ENCODE measurements around the gene RTN4.
"Not testable (repeated sequence)": the region's sequence is repeated elsewhere in the genome, so short reads cannot be mapped to it uniquely, and the experiment has no call there.

Gene RTN4, protein sequence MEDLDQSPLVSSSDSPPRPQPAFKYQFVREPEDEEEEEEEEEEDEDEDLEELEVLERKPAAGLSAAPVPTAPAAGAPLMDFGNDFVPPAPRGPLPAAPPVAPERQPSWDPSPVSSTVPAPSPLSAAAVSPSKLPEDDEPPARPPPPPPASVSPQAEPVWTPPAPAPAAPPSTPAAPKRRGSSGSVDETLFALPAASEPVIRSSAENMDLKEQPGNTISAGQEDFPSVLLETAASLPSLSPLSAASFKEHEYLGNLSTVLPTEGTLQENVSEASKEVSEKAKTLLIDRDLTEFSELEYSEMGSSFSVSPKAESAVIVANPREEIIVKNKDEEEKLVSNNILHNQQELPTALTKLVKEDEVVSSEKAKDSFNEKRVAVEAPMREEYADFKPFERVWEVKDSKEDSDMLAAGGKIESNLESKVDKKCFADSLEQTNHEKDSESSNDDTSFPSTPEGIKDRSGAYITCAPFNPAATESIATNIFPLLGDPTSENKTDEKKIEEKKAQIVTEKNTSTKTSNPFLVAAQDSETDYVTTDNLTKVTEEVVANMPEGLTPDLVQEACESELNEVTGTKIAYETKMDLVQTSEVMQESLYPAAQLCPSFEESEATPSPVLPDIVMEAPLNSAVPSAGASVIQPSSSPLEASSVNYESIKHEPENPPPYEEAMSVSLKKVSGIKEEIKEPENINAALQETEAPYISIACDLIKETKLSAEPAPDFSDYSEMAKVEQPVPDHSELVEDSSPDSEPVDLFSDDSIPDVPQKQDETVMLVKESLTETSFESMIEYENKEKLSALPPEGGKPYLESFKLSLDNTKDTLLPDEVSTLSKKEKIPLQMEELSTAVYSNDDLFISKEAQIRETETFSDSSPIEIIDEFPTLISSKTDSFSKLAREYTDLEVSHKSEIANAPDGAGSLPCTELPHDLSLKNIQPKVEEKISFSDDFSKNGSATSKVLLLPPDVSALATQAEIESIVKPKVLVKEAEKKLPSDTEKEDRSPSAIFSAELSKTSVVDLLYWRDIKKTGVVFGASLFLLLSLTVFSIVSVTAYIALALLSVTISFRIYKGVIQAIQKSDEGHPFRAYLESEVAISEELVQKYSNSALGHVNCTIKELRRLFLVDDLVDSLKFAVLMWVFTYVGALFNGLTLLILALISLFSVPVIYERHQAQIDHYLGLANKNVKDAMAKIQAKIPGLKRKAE

DNA sequence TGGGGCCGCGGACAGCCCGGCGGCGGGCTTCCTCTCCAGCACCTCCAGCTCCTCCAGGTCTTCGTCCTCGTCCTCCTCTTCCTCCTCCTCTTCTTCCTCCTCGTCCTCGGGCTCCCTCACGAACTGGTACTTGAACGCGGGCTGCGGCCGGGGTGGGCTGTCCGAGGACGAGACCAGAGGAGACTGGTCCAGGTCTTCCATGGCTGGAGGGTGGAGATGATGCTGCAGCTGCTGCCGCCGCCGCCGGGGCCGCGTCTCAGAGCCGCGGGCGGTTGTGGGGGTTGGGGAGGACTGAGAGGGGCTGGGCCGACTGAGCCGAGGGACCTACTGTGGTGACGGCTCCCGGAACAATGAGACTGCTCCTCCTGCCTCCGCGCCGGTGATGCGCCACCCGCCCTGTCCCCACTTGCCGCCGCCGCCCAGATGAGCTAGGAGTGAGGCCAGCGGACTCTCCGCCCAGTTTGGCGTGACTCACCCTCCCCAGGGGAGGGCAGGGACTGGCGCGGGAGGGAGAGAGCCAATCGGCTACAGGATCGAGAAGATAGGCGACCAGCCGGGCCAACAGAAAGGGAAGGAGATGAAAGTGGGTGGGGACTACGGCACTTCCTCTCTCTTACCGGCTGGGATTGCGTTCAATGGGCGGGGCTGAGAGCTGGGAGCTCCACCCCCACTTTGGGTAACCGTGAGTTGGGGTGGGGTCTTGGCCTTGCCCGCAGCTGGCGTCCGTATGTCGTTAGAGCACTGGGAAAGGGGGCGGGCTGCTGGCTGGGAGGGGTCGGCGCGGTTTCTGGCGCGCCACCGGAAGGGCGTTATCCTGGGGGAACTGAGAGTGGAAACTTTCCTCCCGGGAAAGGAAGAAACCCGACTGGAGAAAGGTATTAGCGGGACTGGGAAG lies at the start of gene RTN4:
RTN4 (minus strand) TSS at position 352 of the 895 bp plus-strand sequence; CDS start at position 201, 151 bp downstream.
- DNase-seq: peak; percentile 98

GRCh38 chr2:55099493-55099877 lies 49.2 kb upstream of the RTN4 start:
- DNase-seq: no peak

DNA sequence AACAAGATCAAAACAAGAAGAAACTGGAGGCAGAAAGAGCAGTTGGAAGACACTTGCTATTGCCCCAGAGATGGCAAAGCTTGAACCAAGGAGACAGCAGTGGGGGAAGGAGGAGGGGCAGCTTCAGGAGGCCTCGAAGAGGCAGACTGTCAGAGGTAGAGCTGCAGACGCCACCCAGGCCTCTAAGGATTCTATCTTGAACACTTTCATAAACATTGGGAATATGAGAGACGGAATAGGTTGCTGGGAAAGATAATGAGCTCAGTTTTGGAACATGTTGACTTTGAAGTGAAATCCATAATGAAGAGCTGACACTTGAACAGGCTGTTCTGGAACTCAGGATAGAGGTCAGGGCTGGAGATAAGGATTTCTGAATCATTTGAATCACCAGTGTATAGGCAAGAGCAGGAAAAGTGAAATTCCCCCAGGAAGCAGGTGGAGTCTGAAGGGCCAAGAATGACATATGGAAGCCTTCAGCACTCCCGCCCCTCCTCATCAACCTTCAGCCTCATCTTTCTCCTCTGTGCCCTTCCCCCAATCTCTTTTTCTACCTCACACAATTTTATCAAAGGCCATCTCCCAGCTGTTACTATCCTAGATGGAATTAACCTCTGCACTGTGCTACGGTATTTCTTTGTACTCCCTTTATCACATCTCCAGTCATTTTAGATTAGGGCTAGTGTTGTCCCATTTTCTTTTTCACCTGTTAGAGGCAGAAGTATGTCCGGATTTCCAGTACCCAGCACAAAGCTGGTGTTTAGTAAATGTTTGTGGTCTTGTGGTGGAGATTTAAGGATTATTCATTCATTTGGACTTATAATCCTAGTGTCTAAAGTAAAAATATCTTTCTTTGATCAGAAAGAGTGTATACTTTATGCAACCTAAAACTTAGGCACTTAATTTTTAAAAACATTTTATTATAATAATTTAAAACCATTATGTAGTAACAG lies 47.5 kb upstream of the RTN4 start:
- no peak for DNase-seq

- DNase-seq: no peak
These were observed 46.8 kb upstream of the RTN4 start for GRCh38 chr2:55097082-55097460.

DNA sequence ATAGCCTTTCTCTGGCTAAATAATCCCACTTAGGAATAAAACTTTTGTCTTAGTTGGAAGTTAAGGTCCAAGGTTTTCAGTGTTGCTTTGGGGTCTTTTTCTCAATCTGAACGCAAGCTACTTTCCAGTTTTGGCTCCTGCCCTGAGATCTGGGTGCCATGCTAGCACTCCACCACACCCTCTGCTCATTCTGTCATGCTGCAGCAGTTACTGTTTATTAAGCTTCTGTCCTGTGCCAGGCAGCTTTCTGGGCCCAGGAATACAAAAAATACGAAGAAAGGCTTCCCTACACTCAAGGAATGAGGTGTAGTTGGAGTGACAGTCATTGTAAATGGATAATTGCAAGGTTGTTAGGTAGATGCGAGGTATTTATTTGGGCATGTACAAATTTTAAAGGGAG lies 46.3 kb upstream of the RTN4 start:
- DNase-seq: no peak

GRCh38 chr2:55093381-55093780 lies 43.1 kb upstream of the RTN4 start:
- DNase-seq: no peak

DNA sequence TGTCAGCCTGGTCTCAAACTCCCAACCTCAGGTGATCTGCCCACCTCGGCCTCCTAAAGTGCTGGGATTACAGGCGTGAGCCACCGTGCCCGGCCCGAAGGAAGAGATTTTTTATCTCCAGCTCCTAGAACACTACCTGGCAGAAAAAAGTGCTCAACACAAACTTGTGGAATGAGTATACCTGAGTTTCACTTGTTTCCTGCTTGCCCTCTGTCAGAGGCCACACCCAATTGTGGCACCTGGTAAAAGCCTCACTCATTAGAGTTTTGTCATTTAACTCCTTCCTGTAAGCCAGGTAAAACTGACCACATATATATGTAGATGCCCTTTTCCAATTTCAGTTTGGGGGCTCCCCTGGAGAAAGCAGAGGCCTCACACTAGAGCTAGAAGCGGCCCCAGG lies 42.2 kb upstream of the RTN4 start:
- DNase-seq: no peak

DNA sequence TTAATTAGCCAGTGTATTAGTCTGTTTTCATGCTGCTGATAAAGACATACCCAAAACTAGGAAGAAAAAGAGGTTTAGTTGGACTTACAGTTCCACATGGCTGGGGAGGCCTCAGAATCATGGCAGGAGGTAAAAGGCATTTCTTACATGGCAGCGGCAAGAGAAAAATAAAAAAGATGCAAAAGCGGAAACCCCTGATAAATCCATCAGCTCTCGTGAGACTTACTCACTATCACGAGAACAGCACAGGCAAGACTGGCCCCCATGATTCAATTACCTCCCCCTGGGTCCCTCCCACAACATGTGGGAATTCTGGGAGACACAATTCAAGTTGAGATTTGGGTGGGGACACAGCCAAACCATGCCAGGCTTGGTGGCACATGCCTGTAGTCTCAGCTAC lies 41.4 kb upstream of the RTN4 start:
- not testable (repeated sequence) for DNase-seq

DNA sequence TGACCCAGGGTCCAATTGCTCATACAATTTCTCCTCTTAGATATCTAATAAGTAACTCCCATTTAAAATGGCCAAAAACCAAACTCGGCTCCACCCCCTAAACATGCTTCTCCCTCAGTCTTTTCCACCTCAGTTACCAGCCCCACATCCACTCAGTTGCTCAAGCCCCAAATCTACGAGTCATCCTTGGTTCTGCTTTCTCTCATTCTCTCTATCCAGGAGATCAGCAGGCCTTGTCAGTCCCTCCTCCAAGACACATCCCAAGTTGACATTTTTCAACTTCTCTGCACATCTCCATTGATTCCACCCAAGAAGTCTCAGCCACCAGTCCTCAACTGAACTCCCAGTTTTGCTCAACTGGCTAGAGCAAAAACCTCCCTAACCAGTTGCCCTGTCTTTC lies 40.5 kb upstream of the RTN4 start:
- no peak for DNase-seq

DNA sequence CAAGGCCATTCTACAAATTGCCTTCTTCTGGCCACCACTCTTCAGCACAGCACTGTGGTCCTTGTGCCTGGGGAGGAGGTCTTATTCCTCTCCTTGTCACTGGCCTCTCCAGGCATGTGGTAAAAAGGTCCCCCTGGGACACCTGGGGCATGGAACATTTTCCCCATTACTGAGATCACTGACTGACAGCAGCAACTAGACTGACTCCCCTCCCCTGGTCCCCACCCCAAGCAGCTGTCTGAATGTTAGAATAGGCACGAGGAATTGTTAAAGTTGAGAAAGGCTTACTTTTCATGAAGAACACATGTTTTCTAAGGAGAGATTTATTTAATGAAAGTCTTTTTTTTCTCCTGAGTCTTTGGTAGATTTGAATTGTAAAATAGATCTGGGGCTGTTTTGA lies 39.5 kb upstream of the RTN4 start:
- DNase-seq: no peak

DNA sequence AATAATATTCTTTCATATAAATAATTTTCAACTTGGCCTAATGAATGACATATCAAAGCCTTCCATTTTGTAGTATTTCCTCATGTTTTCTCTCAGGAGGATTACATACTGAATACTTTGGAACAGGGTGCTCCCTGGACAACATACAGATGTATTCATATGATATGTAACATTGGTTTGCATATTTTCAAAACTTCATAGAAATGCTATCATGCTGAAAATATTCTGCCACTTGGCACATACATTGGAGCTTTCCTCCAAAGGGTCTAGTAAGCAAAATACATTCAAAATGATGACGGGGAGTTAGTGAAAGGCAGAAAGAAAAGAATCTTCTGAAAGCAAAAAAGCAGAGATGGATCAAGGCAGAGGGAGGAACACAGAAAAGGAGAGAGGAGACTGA lies 38.1 kb upstream of the RTN4 start:
- DNase-seq: no peak

GRCh38 chr2:55087936-55088335 lies 37.7 kb upstream of the RTN4 start:
- DNase-seq: no peak

- no peak for DNase-seq
These were observed 37.2 kb upstream of the RTN4 start for GRCh38 chr2:55087501-55087900.

DNA sequence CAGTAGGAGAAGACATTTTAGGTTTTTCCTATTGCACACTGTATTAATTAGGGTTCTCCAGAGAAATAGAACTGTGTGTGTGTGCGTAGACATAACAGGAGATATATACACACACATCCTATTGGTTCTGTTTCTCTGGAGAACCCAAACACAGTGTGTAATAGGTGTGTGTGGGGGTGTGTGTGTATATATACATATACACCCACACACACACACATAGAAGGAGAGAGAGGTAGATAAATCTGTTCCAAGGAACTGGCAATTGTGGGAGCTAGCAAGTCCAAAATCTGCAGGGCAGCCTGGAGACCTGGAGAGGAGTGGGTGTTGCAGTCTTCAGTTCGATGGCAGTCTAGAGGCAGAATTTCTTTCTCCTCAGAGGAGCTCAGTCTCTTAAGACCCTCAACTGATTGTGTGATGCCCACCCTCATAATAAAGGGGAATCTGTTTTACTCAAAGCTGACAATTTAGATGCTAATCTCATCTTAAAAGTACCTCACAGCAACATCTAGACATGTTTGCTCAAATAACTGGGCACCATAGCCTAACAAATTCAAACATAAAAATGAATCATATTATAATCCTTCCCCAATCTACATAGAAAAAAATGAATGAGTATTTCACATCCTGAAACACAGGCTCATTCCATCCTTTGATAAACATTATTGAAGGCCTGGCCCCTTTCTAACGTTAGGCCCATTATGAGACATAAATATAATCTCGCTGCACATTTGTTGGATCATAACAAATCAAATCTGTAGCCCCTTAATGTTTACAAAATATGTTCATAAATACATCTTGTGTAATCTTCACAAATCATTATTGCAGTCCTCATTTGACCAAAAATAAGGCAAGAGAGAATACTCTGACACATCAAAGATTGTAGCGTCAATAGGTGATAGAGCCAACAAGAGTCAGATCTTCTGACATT lies 35.1 kb upstream of the RTN4 start:
- no peak for DNase-seq

DNA sequence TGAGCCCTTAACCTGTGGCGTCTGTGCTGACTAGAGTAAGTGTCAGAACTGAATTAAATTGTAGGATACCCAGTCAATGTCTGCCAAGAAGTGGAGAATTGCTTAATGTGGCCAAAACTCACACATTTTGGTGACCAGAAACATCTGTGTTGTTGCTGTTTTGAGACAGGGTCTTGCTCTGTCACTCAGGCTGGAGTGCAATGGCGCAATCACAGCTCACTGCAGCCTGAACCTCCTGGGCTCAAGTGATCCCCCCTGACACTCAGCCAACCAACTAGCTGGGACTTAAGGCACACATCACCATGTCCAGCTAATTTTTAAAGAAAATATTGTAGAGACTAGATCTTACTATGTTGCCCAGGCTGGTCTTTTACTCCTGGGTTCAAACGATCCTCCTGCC lies 34.4 kb upstream of the RTN4 start:
- DNase-seq: no peak

- DNase-seq: no peak
These were observed 30.0 kb upstream of the RTN4 start for GRCh38 chr2:55080204-55080738.

- no peak for DNase-seq
These were observed 28.7 kb upstream of the RTN4 start for GRCh38 chr2:55078956-55079355.

DNA sequence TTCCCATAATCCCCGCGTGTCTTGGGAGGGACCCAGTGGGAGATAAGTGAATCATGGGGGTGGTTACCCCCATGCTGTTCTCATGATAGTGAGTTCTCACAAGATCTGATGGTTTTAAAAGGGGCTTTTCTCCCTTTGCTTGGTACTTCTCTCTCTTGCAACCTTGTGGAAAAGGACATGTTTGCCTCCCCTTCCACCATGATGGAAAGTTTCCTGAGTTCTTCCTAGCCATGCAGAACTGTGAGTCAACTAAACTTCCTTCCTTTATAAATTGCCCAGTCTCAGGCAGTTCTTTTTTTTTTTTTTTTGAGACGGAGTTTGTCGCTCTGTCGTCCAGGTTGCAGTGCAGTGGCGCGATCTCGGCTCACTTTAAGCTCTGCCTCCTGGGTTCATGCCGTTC lies 26.5 kb upstream of the RTN4 start:
- no peak for DNase-seq

GRCh38 chr2:55076019-55076418 lies 25.8 kb upstream of the RTN4 start:
- DNase-seq: not testable (repeated sequence)
